Suprapubic skin (tissue), 4 donors: Measurements from ENCODE around the gene RDH14. TPM values are rescaled to one million over a fixed set of nuclear protein-coding genes. Genes with fewer than 3 reads are reported as not detected.

Source experiments
- DNase-seq, 2 donors: peaks; one replicate each; pipeline ENCODE4 v3.0.0-alpha.2; 2019; ENCODE audit warnings: low spot score in 2 of 2
- H3K27ac ChIP-seq: fragments of 200-600 bp; sonication (generic); one replicate; pipeline ENCODE4 v1.5.1; 2019
- H3K27me3 ChIP-seq: fragments of 200-600 bp; sonication (generic); one replicate; pipeline ENCODE4 v1.5.1; 2019
- H3K36me3 ChIP-seq: fragments of 200-600 bp; sonication (generic); one replicate; pipeline ENCODE4 v1.5.1; 2019
- H3K4me1 ChIP-seq: fragments of 200-600 bp; sonication (generic); one replicate; pipeline ENCODE4 v1.5.1; 2019
- H3K4me3 ChIP-seq: fragments of 200-600 bp; sonication (generic); one replicate; pipeline ENCODE4 v1.5.1; 2019; ENCODE audit warnings: mild to moderate bottlenecking
- H3K9me3 ChIP-seq: fragments of 200-600 bp; sonication (generic); one replicate; pipeline ENCODE4 v1.5.1; 2019
- CTCF ChIP-seq, 2 donors: fragments of 200-600 bp in 1 of 2; fragments of 450-650 bp in 1 of 2; sonication (generic) in 1 of 2; IDR thresholded peaks; one replicate each; pipeline ENCODE4 v1.5.1; 2016 to 2019; ENCODE audit warnings: antibody characterized with exemption in 2 of 2, mild to moderate bottlenecking in 1 of 2, moderate library complexity in 1 of 2
- EP300 ChIP-seq: sonication (generic); formaldehyde crosslinking; IDR thresholded peaks from one replicate; pipeline ENCODE4 v1.6.1; 2017; ENCODE audit warnings: antibody characterized with exemption
- POLR2A ChIP-seq, 2 donors: fragments of 450-650 bp; IDR thresholded peaks; one replicate each; pipeline ENCODE4 v1.6.1; 2017; ENCODE audit warnings: antibody characterized with exemption in 2 of 2, mild to moderate bottlenecking in 2 of 2, moderate library complexity in 2 of 2
- POLR2AphosphoS5 ChIP-seq, 3 donors: sonication (generic); formaldehyde crosslinking; IDR thresholded peaks; one replicate each; pipeline ENCODE4 v1.6.1; 2017; ENCODE audit warnings: antibody characterized with exemption in 3 of 3
- WGBS: methylation state at CpG from one replicate; pipeline ENCODE4 v1.1.5; 2018; 5-methylcytosine and 5-hydroxymethylcytosine counted together
- total RNA-seq, 4 donors: library from RNA; depleted of rRNA; stranded (reverse); fragments of >200 nt; gene quantifications; one replicate each; pipeline ENCODE4 v1.1.0, GENCODE V29; 2016

The RDH14 gene
- total RNA-seq, 4 donors from 2014 or later, result 13.4 to 18.6 (median 15.1) TPM

GRCh38 chr2:18514526-18515461 lies 45.7 kb downstream of the RDH14 start:
- Histone ChIP-seq H3K4me3 (no peak overlapping the region), H3K9me3 (no peaks in the 10 kb centered on the region), H3K27me3 (no peaks in the 10 kb centered on the region), H3K4me1 (peaks cover 7% of the 10 kb centered on the region), H3K27ac (no peak overlapping the region), H3K36me3 (no peaks in the 10 kb centered on the region)
- 63% methylated on average over 4 of the region's 4 CpGs for WGBS
- DNase-seq, result no peak
- TF ChIP-seq CTCF (IDR thresholded peaks at IDR 0.05) (no peak), POLR2AphosphoS5 (IDR thresholded peaks at IDR 0.05) (no peak), EP300 (no peak)

- WGBS, result 94% methylated on average over 2 of the region's 2 CpGs
- no peak for DNase-seq
- TF ChIP-seq POLR2A (IDR thresholded peaks at IDR 0.05) (no peak), POLR2AphosphoS5 (IDR thresholded peaks at IDR 0.05) (no peak), EP300 (no peak), CTCF (IDR thresholded peaks at IDR 0.05) (no peak)
- Histone ChIP-seq H3K9me3 (no peaks in the 10 kb centered on the region), H3K27ac (no peak overlapping the region), H3K36me3 (no peaks in the 10 kb centered on the region), H3K4me3 (no peak overlapping the region), H3K4me1 (peaks cover 7% of the 10 kb centered on the region), H3K27me3 (no peaks in the 10 kb centered on the region)
Observed at GRCh38 chr2:18510775-18511174, 49.7 kb downstream of the RDH14 start.

- H3K27ac ChIP-seq, result no peak overlapping the region
Observed at GRCh38 chr2:18506883-18507509, 53.5 kb downstream of the RDH14 start.

GRCh38 chr2:18505703-18506341 lies 54.6 kb downstream of the RDH14 start:
- H3K27me3 ChIP-seq, result no peaks in the 10 kb centered on the region
- H3K4me3 ChIP-seq, result no peak overlapping the region
- no peak for DNase-seq
- H3K27ac ChIP-seq, result no peak overlapping the region
- 43% methylated on average over 4 of the region's 4 CpGs for WGBS
- no peak for TF ChIP-seq POLR2AphosphoS5 (IDR thresholded peaks at IDR 0.05)
- no peaks in the 10 kb centered on the region for H3K9me3 ChIP-seq
- H3K36me3 ChIP-seq, result no peaks in the 10 kb centered on the region
- no peaks in the 10 kb centered on the region for H3K4me1 ChIP-seq

More at GRCh38 chr2:18506883-18507509, 53.5 kb downstream of the RDH14 start:
- no peaks in the 10 kb centered on the region for H3K4me1 ChIP-seq
- no peak for DNase-seq
- 79% methylated on average over 8 of the region's 8 CpGs for WGBS
- H3K27me3 ChIP-seq, result no peaks in the 10 kb centered on the region
- TF ChIP-seq CTCF (IDR thresholded peaks at IDR 0.05), result no peak
- no peak for TF ChIP-seq EP300
- TF ChIP-seq POLR2AphosphoS5 (IDR thresholded peaks at IDR 0.05), result no peak
- no peak for TF ChIP-seq POLR2A (IDR thresholded peaks at IDR 0.05)
- H3K4me3 ChIP-seq, result no peak overlapping the region
- H3K9me3 ChIP-seq, result no peaks in the 10 kb centered on the region
- no peaks in the 10 kb centered on the region for H3K36me3 ChIP-seq

Other genes starting within 250 kb of the RDH14 start
- gene NT5C1B, start 28.9 kb upstream of the RDH14 start, total RNA-seq, result not detected